AG09309 (cell line): ENCODE data around the gene ATP11A.

ENCODE experiments used
- DNase-seq: peaks from one replicate; pipeline ENCODE4 v3.0.0-alpha.2; 2010; ENCODE audit warnings: low read depth
- H3K4me3 ChIP-seq: 2 replicates; pipeline ENCODE4 v1.5.1; 2011; ENCODE audit warnings: mild to moderate bottlenecking, low read depth, low read length, moderate library complexity; ENCODE audit not compliant: control insufficient read depth
- TF ChIP-seq, protein P1 (sequence below): IDR thresholded peaks from 2 replicates; pipeline ENCODE4 v1.5.1; 2011; ENCODE audit warnings: mild to moderate bottlenecking, low read depth, low read length, inconsistent platforms; ENCODE audit not compliant: insufficient read depth, control insufficient read depth; ENCODE audit errors: missing control alignments

ATP11A gene

GRCh38 chr13:112819111-112819510 is 129.3 kb downstream of the ATP11A start:
- H3K4me3 ChIP-seq, result no peak overlapping the region
- TF ChIP-seq, protein P1, sequence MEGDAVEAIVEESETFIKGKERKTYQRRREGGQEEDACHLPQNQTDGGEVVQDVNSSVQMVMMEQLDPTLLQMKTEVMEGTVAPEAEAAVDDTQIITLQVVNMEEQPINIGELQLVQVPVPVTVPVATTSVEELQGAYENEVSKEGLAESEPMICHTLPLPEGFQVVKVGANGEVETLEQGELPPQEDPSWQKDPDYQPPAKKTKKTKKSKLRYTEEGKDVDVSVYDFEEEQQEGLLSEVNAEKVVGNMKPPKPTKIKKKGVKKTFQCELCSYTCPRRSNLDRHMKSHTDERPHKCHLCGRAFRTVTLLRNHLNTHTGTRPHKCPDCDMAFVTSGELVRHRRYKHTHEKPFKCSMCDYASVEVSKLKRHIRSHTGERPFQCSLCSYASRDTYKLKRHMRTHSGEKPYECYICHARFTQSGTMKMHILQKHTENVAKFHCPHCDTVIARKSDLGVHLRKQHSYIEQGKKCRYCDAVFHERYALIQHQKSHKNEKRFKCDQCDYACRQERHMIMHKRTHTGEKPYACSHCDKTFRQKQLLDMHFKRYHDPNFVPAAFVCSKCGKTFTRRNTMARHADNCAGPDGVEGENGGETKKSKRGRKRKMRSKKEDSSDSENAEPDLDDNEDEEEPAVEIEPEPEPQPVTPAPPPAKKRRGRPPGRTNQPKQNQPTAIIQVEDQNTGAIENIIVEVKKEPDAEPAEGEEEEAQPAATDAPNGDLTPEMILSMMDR, result no peak
- DNase-seq, result no peak

GRCh38 chr13:112819816-112820215 is 130.0 kb downstream of the ATP11A start:
- TF ChIP-seq, protein P1, result no peak
- DNase-seq, result no peak
- H3K4me3 ChIP-seq, result no peak overlapping the region

DNA sequence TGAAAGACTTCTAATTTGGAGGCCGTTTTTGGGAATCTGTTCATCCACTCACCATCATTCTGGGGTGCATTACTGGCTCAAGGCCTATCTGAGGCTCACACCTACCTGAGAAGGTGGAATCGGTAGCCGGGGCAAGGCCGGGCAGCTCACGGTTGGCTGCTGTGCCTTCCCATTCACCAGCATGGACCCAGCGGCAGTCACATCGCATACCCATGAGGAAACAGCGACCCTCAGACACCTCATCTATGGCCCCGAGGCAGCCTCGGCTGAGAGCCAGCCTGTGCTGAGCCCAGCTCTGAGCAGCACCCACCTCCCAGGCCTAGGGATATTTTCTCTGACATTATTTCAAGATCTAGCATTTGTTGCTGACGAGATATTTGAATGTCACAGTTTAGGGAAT is 130.5 kb downstream of the ATP11A start:
- TF ChIP-seq, protein P1, result no peak
- H3K4me3 ChIP-seq, result no peak overlapping the region
- no peak for DNase-seq

- DNase-seq, result no peak
- no peak overlapping the region for H3K4me3 ChIP-seq
- TF ChIP-seq, protein P1, result no peak
Observed at GRCh38 chr13:112821340-112822055, 131.7 kb downstream of the ATP11A start.

GRCh38 chr13:112822851-112823250 is 133.0 kb downstream of the ATP11A start:
- TF ChIP-seq, protein P1, result no peak
- no peak overlapping the region for H3K4me3 ChIP-seq
- DNase-seq, result no peak

- DNase-seq, result no peak
- no peak overlapping the region for H3K4me3 ChIP-seq
- TF ChIP-seq, protein P1, result no peak
Observed at GRCh38 chr13:112824429-112824828, 134.6 kb downstream of the ATP11A start.

DNA sequence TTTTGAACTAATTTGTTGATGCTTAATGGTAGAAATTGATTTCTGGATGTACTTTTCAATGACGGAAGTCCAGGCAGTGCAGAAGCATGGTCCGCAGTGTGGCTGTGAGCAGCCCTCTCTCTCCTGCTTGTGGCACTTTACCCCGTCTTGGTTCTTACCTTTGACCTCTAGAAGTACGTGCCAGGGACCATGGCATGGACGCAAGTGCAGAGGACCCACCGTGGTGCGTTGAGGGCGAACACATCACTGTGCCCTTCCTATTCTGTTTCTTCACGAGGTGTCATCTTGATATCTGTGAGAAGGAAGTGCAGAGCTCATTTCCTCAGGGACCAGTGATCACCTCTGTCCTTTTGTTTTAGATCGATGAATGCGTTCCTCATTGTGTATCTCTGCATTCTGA is 135.2 kb downstream of the ATP11A start:
- TF ChIP-seq, protein P1, result no peak
- H3K4me3 ChIP-seq, result no peak overlapping the region
- no peak for DNase-seq
